Glutamatergic neuron (in vitro differentiated cells): ENCODE data around the gene UST. TPM values are rescaled to one million over a fixed set of nuclear protein-coding genes. Genes with fewer than 3 reads are reported as not detected.

ENCODE experiments used
- DNase-seq: peaks from one replicate; pipeline ENCODE4 v3.0.0; 2022
- H3K27ac Mint-ChIP-seq: one replicate; pipeline ENCODE4 v1.8.0; 2020; ENCODE audit warnings: mild to moderate bottlenecking, mixed read lengths, inconsistent platforms; ENCODE audit not compliant: unreplicated experiment
- H3K27me3 Mint-ChIP-seq: one replicate; pipeline ENCODE4 v1.8.0; 2020; ENCODE audit warnings: mild to moderate bottlenecking, moderate library complexity, mixed read lengths, inconsistent platforms; ENCODE audit not compliant: unreplicated experiment
- H3K36me3 Mint-ChIP-seq: one replicate; pipeline ENCODE4 v1.8.0; 2020; ENCODE audit warnings: mild to moderate bottlenecking, mixed read lengths, inconsistent platforms; ENCODE audit not compliant: unreplicated experiment
- H3K4me1 Mint-ChIP-seq: one replicate; pipeline ENCODE4 v1.8.0; 2020; ENCODE audit warnings: mild to moderate bottlenecking, low read depth, mixed read lengths, inconsistent platforms; ENCODE audit not compliant: unreplicated experiment
- H3K4me3 Mint-ChIP-seq: one replicate; pipeline ENCODE4 v1.8.0; 2020; ENCODE audit warnings: mild to moderate bottlenecking, mixed read lengths, inconsistent platforms; ENCODE audit not compliant: unreplicated experiment
- H3K9me3 Mint-ChIP-seq: one replicate; pipeline ENCODE4 v1.8.0; 2020; ENCODE audit warnings: mild to moderate bottlenecking, moderate library complexity, mixed read lengths, inconsistent platforms; ENCODE audit not compliant: unreplicated experiment
- CTCF ChIP-seq: fragments of 200-600 bp; sonication (generic); IDR thresholded peaks from one replicate; pipeline ENCODE4 v1.5.0; 2021; ENCODE audit not compliant: partially characterized antibody, unreplicated experiment
- total RNA-seq: library from RNA; stranded (reverse); fragmentation: NEBNext Ultra II Directional; extraction: Animal tissue kit (Norgen Biotek cat#: 25700); gene quantifications from one replicate; pipeline ENCODE4 v1.2.1, GENCODE V29; 2021; ENCODE audit not compliant: unreplicated experiment

UST gene
- total RNA-seq, 1 donor from 2014 or later, result 11.2 TPM

- Mint-ChIP-seq H3K9me3 (no peaks in the 10 kb centered on the region), H3K4me1 (no peaks in the 10 kb centered on the region), H3K36me3 (no peaks in the 10 kb centered on the region), H3K27ac (no peak overlapping the region), H3K27me3 (peaks cover 1% of the 10 kb centered on the region), H3K4me3 (no peak overlapping the region)
- DNase-seq, result no peak
- no peak for TF ChIP-seq CTCF
These were observed 360.7 kb downstream of the UST start for GRCh38 chr6:149107520-149107919.

- H3K4me1 Mint-ChIP-seq, result no peaks in the 10 kb centered on the region
- TF ChIP-seq CTCF, result no peak
- no peak overlapping the region for H3K27ac Mint-ChIP-seq
- no peaks in the 10 kb centered on the region for H3K36me3 Mint-ChIP-seq
- H3K4me3 Mint-ChIP-seq, result no peak overlapping the region
- no peak for DNase-seq
- H3K27me3 Mint-ChIP-seq, result peaks cover under 1% of the 10 kb centered on the region
- H3K9me3 Mint-ChIP-seq, result no peaks in the 10 kb centered on the region
These were observed 361.4 kb downstream of the UST start for GRCh38 chr6:149108038-149108748.

GRCh38 chr6:149108749-149109100, 361.9 kb downstream of the UST start:
- no peak for TF ChIP-seq CTCF
- Mint-ChIP-seq H3K4me1 (no peaks in the 10 kb centered on the region), H3K9me3 (no peaks in the 10 kb centered on the region), H3K27me3 (no peaks in the 10 kb centered on the region), H3K4me3 (no peak overlapping the region), H3K36me3 (no peaks in the 10 kb centered on the region), H3K27ac (no peak overlapping the region)
- no peak for DNase-seq

- no peak for TF ChIP-seq CTCF
- Mint-ChIP-seq H3K27me3 (no peaks in the 10 kb centered on the region), H3K4me3 (no peak overlapping the region), H3K9me3 (no peaks in the 10 kb centered on the region), H3K27ac (no peak overlapping the region), H3K36me3 (no peaks in the 10 kb centered on the region), H3K4me1 (no peaks in the 10 kb centered on the region)
- DNase-seq, result no peak
These were observed 362.7 kb downstream of the UST start for GRCh38 chr6:149109397-149110070.

- H3K9me3 Mint-ChIP-seq, result no peaks in the 10 kb centered on the region
- no peak overlapping the region for H3K27ac Mint-ChIP-seq
- no peak overlapping the region for H3K4me3 Mint-ChIP-seq
- H3K27me3 Mint-ChIP-seq, result no peaks in the 10 kb centered on the region
- H3K36me3 Mint-ChIP-seq, result no peaks in the 10 kb centered on the region
- no peak for TF ChIP-seq CTCF
- H3K4me1 Mint-ChIP-seq, result no peaks in the 10 kb centered on the region
- DNase-seq, result no peak
These were observed 364.8 kb downstream of the UST start for GRCh38 chr6:149111556-149112115.
